IMR-90 (cell line): ENCODE data around the gene SERPIND1. TPM values are rescaled to one million over a fixed set of nuclear protein-coding genes. Genes with fewer than 3 reads are reported as not detected.

Experiments
- ATAC-seq: fragments of 200-7000 bp; cut with Tn5 transposase; 2 replicates; pipeline ENCODE4 v1.9.1; 2020; ENCODE audit warnings: low read depth, mild to moderate bottlenecking, moderate library complexity
- BruUV-seq: library from RNA; stranded (reverse); fragments of 400-500 nt; replicated peaks from 2 replicates; lab custom pipeline; 2021; lab: Mats Ljungman, UMichigan
- CTCF ChIA-PET: fragments of 300-600 bp; formaldehyde crosslinking; extraction: SDS; loops from one replicate; lab custom pipeline; 2021; ENCODE audit warnings: antibody characterized with exemption; lab: Yijun Ruan, JAX
- POLR2A ChIA-PET: fragments of 300-600 bp; sonication (Branson Sonifier 250); formaldehyde crosslinking; loops from one replicate; lab custom pipeline; 2022; ENCODE audit warnings: antibody characterized with exemption; ENCODE audit not compliant: unreplicated experiment; lab: Charles Lee
- DNase-seq: peaks from one replicate; pipeline ENCODE4 v3.0.0; 2013
- H2AFZ ChIP-seq: replicated peaks from 2 replicates; pipeline ENCODE3; 2013; ENCODE audit warnings: low read length, mild to moderate bottlenecking; ENCODE audit not compliant: poor library complexity
- H2AK5ac ChIP-seq: 2 replicates; pipeline ENCODE4 v1.6.1; 2013; ENCODE audit warnings: low read depth, low read length, inconsistent platforms
- H2AK9ac ChIP-seq: replicated peaks from 2 replicates; pipeline ENCODE3; 2013; ENCODE audit warnings: mild to moderate bottlenecking, low read depth, low read length, moderate library complexity; ENCODE audit not compliant: poor library complexity
- H2BK120ac ChIP-seq: 2 replicates; pipeline ENCODE4 v1.6.1; 2013; ENCODE audit warnings: low read depth, low read length, inconsistent platforms
- H2BK15ac ChIP-seq: 3 replicates; pipeline ENCODE4 v1.6.1; 2013; ENCODE audit warnings: low read depth, low read length, inconsistent platforms
- H2BK20ac ChIP-seq: 2 replicates; pipeline ENCODE4 v1.6.1; 2013; ENCODE audit warnings: low read depth, mild to moderate bottlenecking, inconsistent platforms, low read length, moderate library complexity
- H2BK5ac ChIP-seq: 2 replicates; pipeline ENCODE4 v1.6.1; 2013; ENCODE audit warnings: mild to moderate bottlenecking, low read depth, low read length, inconsistent platforms; ENCODE audit not compliant: poor library complexity, severe bottlenecking
- H3K14ac ChIP-seq: replicated peaks from 2 replicates; pipeline ENCODE4 v1.6.1; 2013; ENCODE audit warnings: low read depth, low read length, inconsistent platforms
- H3K18ac ChIP-seq: 2 replicates; pipeline ENCODE4 v1.6.1; 2013; ENCODE audit warnings: low read depth, low read length, control low read depth
- H3K23ac ChIP-seq: 2 replicates; pipeline ENCODE4 v1.6.1; 2013; ENCODE audit warnings: low read depth, low read length, inconsistent platforms
- H3K27ac ChIP-seq: 2 replicates; pipeline ENCODE4 v1.5.1; 2013; ENCODE audit warnings: mild to moderate bottlenecking, control low read depth, low read length; ENCODE audit not compliant: insufficient read depth
- H3K27me3 ChIP-seq: 2 replicates; pipeline ENCODE4 v1.6.1; 2013; ENCODE audit warnings: low read length; ENCODE audit not compliant: control insufficient read depth, insufficient read depth
- H3K36me3 ChIP-seq: 2 replicates; pipeline ENCODE4 v1.6.1; 2013; ENCODE audit warnings: low read length, mixed read lengths; ENCODE audit not compliant: control insufficient read depth, insufficient read depth
- H3K4ac ChIP-seq: 2 replicates; pipeline ENCODE4 v1.6.1; 2013; ENCODE audit warnings: low read depth, low read length, inconsistent platforms
- H3K4me1 ChIP-seq: 2 replicates; pipeline ENCODE4 v1.6.1; 2013; ENCODE audit warnings: low read length, mixed read lengths; ENCODE audit not compliant: control insufficient read depth, insufficient read depth
- H3K4me2 ChIP-seq: 2 replicates; pipeline ENCODE4 v1.6.1; 2013; ENCODE audit warnings: low read depth, mild to moderate bottlenecking, control low read depth, low read length, moderate library complexity
- H3K4me3 ChIP-seq: 2 replicates; pipeline ENCODE4 v1.5.1; 2013; ENCODE audit warnings: low read depth, mild to moderate bottlenecking, control low read depth, low read length, moderate library complexity; ENCODE audit not compliant: insufficient read depth
- H3K56ac ChIP-seq: 2 replicates; pipeline ENCODE4 v1.6.1; 2013; ENCODE audit warnings: low read length, inconsistent platforms; ENCODE audit not compliant: insufficient read depth; ENCODE audit errors: extremely low read depth
- H3K79me1 ChIP-seq, 2 experiments: 2 replicates each; pipeline ENCODE4 v1.6.1; 2013; ENCODE audit warnings: low read length in 2 of 2, inconsistent platforms in 1 of 2, low read depth in 1 of 2
- H3K9ac ChIP-seq: 2 replicates; pipeline ENCODE4 v1.6.1; 2013; ENCODE audit warnings: low read depth, low read length, control low read depth
- H3K9me1 ChIP-seq: 2 replicates; pipeline ENCODE4 v1.6.1; 2013; ENCODE audit warnings: low read length, inconsistent platforms; ENCODE audit not compliant: insufficient read depth
- H3K9me3 ChIP-seq: 2 replicates; pipeline ENCODE4 v1.6.1; 2013; ENCODE audit warnings: low read length; ENCODE audit not compliant: control insufficient read depth, insufficient read depth
- H4K20me1 ChIP-seq: 2 replicates; pipeline ENCODE4 v1.6.1; 2013; ENCODE audit warnings: low read length, inconsistent platforms; ENCODE audit not compliant: insufficient read depth
- H4K5ac ChIP-seq: 2 replicates; pipeline ENCODE4 v1.6.1; 2013; ENCODE audit warnings: mild to moderate bottlenecking, low read depth, low read length, control low read depth
- H4K8ac ChIP-seq, 2 experiments: 2 replicates each; pipeline ENCODE4 v1.6.1; 2013; ENCODE audit warnings: low read depth in 2 of 2, low read length in 2 of 2, control low read depth in 1 of 2, inconsistent platforms in 1 of 2
- H4K91ac ChIP-seq: 2 replicates; pipeline ENCODE4 v1.6.1; 2013; ENCODE audit warnings: low read depth, low read length, inconsistent platforms; ENCODE audit not compliant: insufficient read depth
- BHLHE40 ChIP-seq: fragments of 150-350 bp; IDR thresholded peaks from 2 replicates; pipeline ENCODE4 v1.6.1; 2016; ENCODE audit warnings: mild to moderate bottlenecking, low read depth, low read length
- CEBPB ChIP-seq: IDR thresholded peaks from 2 replicates; pipeline ENCODE4 v1.6.1; 2012; ENCODE audit warnings: low read depth, low read length, improper control_type of control experiment
- CHD1 ChIP-seq: IDR thresholded peaks from 2 replicates; pipeline ENCODE4 v1.6.1; 2012; ENCODE audit warnings: low read depth, low read length, improper control_type of control experiment
- FOS ChIP-seq: fragments of 150-350 bp; IDR thresholded peaks from 2 replicates; pipeline ENCODE4 v1.6.1; 2016; ENCODE audit warnings: low read depth, low read length
- MAZ ChIP-seq: IDR thresholded peaks from 2 replicates; pipeline ENCODE4 v1.6.1; 2012; ENCODE audit warnings: low read depth, mild to moderate bottlenecking, low read length, improper control_type of control experiment, moderate library complexity, borderline replicate concordance
- MXI1 ChIP-seq: IDR thresholded peaks from 2 replicates; pipeline ENCODE4 v1.6.1; 2012; ENCODE audit warnings: low read depth, mild to moderate bottlenecking, low read length, moderate library complexity, borderline replicate concordance
- NFE2L2 ChIP-seq: fragments of 150-350 bp; IDR thresholded peaks from 2 replicates; pipeline ENCODE4 v1.6.1; 2016; ENCODE audit warnings: low read depth, mild to moderate bottlenecking, low read length
- POLR2A ChIP-seq: IDR thresholded peaks from 2 replicates; pipeline ENCODE4 v1.6.1; 2012; ENCODE audit warnings: mild to moderate bottlenecking, low read depth, low read length
- RAD21 ChIP-seq: IDR thresholded peaks from 2 replicates; pipeline ENCODE4 v1.6.1; 2012; ENCODE audit warnings: low read length, improper control_type of control experiment
- RCOR1 ChIP-seq: IDR thresholded peaks from 2 replicates; pipeline ENCODE4 v1.6.1; 2012; ENCODE audit warnings: mild to moderate bottlenecking, low read length, improper control_type of control experiment; ENCODE audit not compliant: insufficient replicate concordance
- RFX5 ChIP-seq: IDR thresholded peaks from 2 replicates; pipeline ENCODE4 v1.8.0; 2012; ENCODE audit warnings: low read depth, mild to moderate bottlenecking, low read length, moderate library complexity
- SMC3 ChIP-seq: fragments of 150-350 bp; IDR thresholded peaks from 2 replicates; pipeline ENCODE4 v1.6.1; 2016; ENCODE audit warnings: low read depth, mild to moderate bottlenecking, antibody characterized with exemption, low read length, moderate library complexity
- WGBS, 2 experiments: methylation state at CpG; one replicate each; pipeline versions ENCODE4 v1.1.5 to v1.1.7; 2013; ENCODE audit warnings: missing lambda C conversion rate in 2 of 2; ENCODE audit not compliant: insufficient read length in 1 of 2; ENCODE audit errors: extremely low coverage in 2 of 2; 5-methylcytosine and 5-hydroxymethylcytosine counted together
- dilution Hi-C: fragments of 300-500 bp; cut with HindIII; formaldehyde crosslinking; loops from one replicate; pipeline ENCODE4 v1.14.3; 2018; ENCODE audit warnings: low sequenced_read_pairs; ENCODE audit not compliant: unreplicated experiment
- in situ Hi-C: fragments of 300-500 bp; cut with MboI; formaldehyde crosslinking; loops from 3 replicates; pipeline ENCODE4 v1.14.3; 2019; ENCODE audit warnings: low sequenced_read_pairs, inconsistent platforms, mixed read lengths
- intact Hi-C: fragments of 100-400 bp; cut with micrococcal nuclease; formaldehyde crosslinking; loops from 2 replicates; pipeline ENCODE4 v1.10.0; 2022
- polyA plus RNA-seq, 3 experiments: library from polyadenylated mRNA; depleted of rRNA; stranded (reverse); fragments of >200 nt; gene quantifications; 2 replicates each; pipeline ENCODE4 v1.2.3, GENCODE V29; 2012; ENCODE audit warnings: low replicate concordance in 1 of 3
- total RNA-seq: library from RNA; depleted of rRNA; stranded (reverse); fragments of >200 nt; gene quantifications from 2 replicates; pipeline ENCODE4 v1.2.3, GENCODE V29; 2012
- TF ChIP-seq, protein P1 (sequence below): fragments of 150-350 bp; IDR thresholded peaks from 2 replicates; pipeline ENCODE4 v1.6.1; 2017; ENCODE audit warnings: mild to moderate bottlenecking, antibody characterized with exemption, low read length, low read depth
- TF ChIP-seq, protein P2 (sequence below): conservative IDR thresholded peaks from 2 replicates; pipeline ENCODE4 v1.5.1; 2012; ENCODE audit warnings: mild to moderate bottlenecking, low read depth, low read length, improper control_type of control experiment
- TF ChIP-seq, protein P3 (sequence below): fragments of 150-350 bp; IDR thresholded peaks from 2 replicates; pipeline ENCODE4 v1.6.1; 2016; ENCODE audit warnings: low read depth, mild to moderate bottlenecking, low read length, moderate library complexity, borderline replicate concordance

Gene SERPIND1
- total and polyA plus RNA-seq, 2 of the 4 experiments (the other 2 are of a cell fraction), result 0.12 TPM; not detected in 1

DNA sequence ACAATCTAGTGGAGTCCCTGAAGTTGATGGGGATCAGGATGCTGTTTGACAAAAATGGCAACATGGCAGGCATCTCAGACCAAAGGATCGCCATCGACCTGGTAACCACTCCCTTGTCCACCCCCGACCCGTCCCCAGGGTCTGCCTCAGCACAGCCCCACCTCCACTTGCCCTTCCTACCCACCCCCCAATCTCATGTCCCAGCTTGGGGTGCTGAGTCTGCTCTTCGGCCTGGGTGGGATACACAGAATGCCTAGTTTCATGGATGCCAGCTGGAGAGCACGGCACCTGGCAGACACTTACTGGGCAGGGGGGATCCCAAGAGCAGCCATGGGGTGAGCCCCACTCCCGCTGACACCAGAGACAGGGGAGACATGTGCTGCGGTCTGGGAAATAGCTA, 12.1 kb downstream of the SERPIND1 start:
- no peak overlapping the region for H3K4me2 ChIP-seq
- ATAC-seq, result no peak
- no peak overlapping the region for H2BK120ac ChIP-seq
- H2BK15ac ChIP-seq, result no peak overlapping the region
- CTCF ChIA-PET, result no interaction called here
- H2BK20ac ChIP-seq, result no peak overlapping the region
- no peak overlapping the region for H3K27ac ChIP-seq
- H2AFZ ChIP-seq, result no peak overlapping the region
- no peak overlapping the region for H3K4ac ChIP-seq
- no peak overlapping the region for H4K5ac ChIP-seq
- no peak overlapping the region for H4K91ac ChIP-seq
- peaks cover 6% of the 10 kb centered on the region; the same call in 1 of the 2 replicates for H4K20me1 ChIP-seq
- no peak overlapping the region for H2AK5ac ChIP-seq
- 80% methylated on average over 1 of the region's 8 CpGs; no CpG with 5 or more reads in 1 of the 2 experiments for WGBS, 2 experiments
- H3K23ac ChIP-seq, result no peak overlapping the region
- intact Hi-C loops, result no loop called here
- peaks cover 25% of the 10 kb centered on the region for H3K36me3 ChIP-seq
- H3K9me3 ChIP-seq, result no peaks in the 10 kb centered on the region
- no peak overlapping the region for H3K14ac ChIP-seq
- dilution Hi-C loops, result no loop called here
- no peak overlapping the region for H4K8ac ChIP-seq
- H3K79me1 ChIP-seq, result peaks cover 4 to 29% of the 10 kb centered on the region in 2 experiments; a peak in 3 of 4 replicates
- POLR2A ChIA-PET, result no interaction called here
- BruUV-seq, result no TSS peak
- H3K4me3 ChIP-seq, result no peak overlapping the region
- peaks cover 25% of the 10 kb centered on the region for H3K9me1 ChIP-seq
- H3K56ac ChIP-seq, result no peak overlapping the region
- no peak overlapping the region for H3K18ac ChIP-seq
- no peaks in the 10 kb centered on the region for H3K27me3 ChIP-seq
- no peak for DNase-seq
- no peak overlapping the region for H2AK9ac ChIP-seq
- no peak overlapping the region for H2BK5ac ChIP-seq
- no peak for TF ChIP-seq POLR2A
- TF ChIP-seq FOS, result no peak
- no peak for TF ChIP-seq CEBPB
- no peak for TF ChIP-seq RCOR1
- TF ChIP-seq, protein P1, sequence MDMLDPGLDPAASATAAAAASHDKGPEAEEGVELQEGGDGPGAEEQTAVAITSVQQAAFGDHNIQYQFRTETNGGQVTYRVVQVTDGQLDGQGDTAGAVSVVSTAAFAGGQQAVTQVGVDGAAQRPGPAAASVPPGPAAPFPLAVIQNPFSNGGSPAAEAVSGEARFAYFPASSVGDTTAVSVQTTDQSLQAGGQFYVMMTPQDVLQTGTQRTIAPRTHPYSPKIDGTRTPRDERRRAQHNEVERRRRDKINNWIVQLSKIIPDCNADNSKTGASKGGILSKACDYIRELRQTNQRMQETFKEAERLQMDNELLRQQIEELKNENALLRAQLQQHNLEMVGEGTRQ, result no peak
- no peak for TF ChIP-seq RAD21
- TF ChIP-seq, protein P2, sequence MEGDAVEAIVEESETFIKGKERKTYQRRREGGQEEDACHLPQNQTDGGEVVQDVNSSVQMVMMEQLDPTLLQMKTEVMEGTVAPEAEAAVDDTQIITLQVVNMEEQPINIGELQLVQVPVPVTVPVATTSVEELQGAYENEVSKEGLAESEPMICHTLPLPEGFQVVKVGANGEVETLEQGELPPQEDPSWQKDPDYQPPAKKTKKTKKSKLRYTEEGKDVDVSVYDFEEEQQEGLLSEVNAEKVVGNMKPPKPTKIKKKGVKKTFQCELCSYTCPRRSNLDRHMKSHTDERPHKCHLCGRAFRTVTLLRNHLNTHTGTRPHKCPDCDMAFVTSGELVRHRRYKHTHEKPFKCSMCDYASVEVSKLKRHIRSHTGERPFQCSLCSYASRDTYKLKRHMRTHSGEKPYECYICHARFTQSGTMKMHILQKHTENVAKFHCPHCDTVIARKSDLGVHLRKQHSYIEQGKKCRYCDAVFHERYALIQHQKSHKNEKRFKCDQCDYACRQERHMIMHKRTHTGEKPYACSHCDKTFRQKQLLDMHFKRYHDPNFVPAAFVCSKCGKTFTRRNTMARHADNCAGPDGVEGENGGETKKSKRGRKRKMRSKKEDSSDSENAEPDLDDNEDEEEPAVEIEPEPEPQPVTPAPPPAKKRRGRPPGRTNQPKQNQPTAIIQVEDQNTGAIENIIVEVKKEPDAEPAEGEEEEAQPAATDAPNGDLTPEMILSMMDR, result no peak
- no peak for TF ChIP-seq MAZ
- no peak for TF ChIP-seq NFE2L2
- TF ChIP-seq BHLHE40, result no peak
- no peak for TF ChIP-seq CHD1
- TF ChIP-seq RFX5, result no peak
- no peak for TF ChIP-seq SMC3
- no peak for TF ChIP-seq MXI1
- TF ChIP-seq, protein P3, sequence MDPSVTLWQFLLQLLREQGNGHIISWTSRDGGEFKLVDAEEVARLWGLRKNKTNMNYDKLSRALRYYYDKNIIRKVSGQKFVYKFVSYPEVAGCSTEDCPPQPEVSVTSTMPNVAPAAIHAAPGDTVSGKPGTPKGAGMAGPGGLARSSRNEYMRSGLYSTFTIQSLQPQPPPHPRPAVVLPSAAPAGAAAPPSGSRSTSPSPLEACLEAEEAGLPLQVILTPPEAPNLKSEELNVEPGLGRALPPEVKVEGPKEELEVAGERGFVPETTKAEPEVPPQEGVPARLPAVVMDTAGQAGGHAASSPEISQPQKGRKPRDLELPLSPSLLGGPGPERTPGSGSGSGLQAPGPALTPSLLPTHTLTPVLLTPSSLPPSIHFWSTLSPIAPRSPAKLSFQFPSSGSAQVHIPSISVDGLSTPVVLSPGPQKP, result no peak
- H3K4me1 ChIP-seq, result peaks cover 6% of the 10 kb centered on the region
- no peak overlapping the region for H3K9ac ChIP-seq
- in situ Hi-C loops, result loop anchor here (10.0 kb wide), 1 partner anchor 61 kb away; no protein-coding TSS in a partner anchor
